Subcutaneous adipose tissue (tissue), 4 donors: ENCODE data around the gene GSTO2. TPM values are rescaled to one million over a fixed set of nuclear protein-coding genes. Genes with fewer than 3 reads are reported as not detected.

Experiments
- total RNA-seq, 4 donors: library from RNA; depleted of rRNA; stranded (reverse); fragments of >200 nt; gene quantifications; one replicate each; pipeline ENCODE4 v1.1.0, GENCODE V29; 2016
- TF ChIP-seq, protein P1 (sequence below): fragments of 450-650 bp; IDR thresholded peaks from one replicate; pipeline ENCODE4 v1.5.1; 2016; ENCODE audit warnings: low read depth, mild to moderate bottlenecking, control low read depth, antibody characterized with exemption, moderate library complexity

GSTO2 gene
- total RNA-seq, 4 donors from 2014 or later: 0.82 to 1.1 TPM; not detected in 2

GRCh38 chr10:104262055-104262454 lies 6.9 kb upstream of the GSTO2 start:
- TF ChIP-seq, protein P1, sequence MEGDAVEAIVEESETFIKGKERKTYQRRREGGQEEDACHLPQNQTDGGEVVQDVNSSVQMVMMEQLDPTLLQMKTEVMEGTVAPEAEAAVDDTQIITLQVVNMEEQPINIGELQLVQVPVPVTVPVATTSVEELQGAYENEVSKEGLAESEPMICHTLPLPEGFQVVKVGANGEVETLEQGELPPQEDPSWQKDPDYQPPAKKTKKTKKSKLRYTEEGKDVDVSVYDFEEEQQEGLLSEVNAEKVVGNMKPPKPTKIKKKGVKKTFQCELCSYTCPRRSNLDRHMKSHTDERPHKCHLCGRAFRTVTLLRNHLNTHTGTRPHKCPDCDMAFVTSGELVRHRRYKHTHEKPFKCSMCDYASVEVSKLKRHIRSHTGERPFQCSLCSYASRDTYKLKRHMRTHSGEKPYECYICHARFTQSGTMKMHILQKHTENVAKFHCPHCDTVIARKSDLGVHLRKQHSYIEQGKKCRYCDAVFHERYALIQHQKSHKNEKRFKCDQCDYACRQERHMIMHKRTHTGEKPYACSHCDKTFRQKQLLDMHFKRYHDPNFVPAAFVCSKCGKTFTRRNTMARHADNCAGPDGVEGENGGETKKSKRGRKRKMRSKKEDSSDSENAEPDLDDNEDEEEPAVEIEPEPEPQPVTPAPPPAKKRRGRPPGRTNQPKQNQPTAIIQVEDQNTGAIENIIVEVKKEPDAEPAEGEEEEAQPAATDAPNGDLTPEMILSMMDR: no peak

- TF ChIP-seq, protein P1: no peak
Observed at GRCh38 chr10:104264783-104265182, 4.2 kb upstream of the GSTO2 start.

DNA sequence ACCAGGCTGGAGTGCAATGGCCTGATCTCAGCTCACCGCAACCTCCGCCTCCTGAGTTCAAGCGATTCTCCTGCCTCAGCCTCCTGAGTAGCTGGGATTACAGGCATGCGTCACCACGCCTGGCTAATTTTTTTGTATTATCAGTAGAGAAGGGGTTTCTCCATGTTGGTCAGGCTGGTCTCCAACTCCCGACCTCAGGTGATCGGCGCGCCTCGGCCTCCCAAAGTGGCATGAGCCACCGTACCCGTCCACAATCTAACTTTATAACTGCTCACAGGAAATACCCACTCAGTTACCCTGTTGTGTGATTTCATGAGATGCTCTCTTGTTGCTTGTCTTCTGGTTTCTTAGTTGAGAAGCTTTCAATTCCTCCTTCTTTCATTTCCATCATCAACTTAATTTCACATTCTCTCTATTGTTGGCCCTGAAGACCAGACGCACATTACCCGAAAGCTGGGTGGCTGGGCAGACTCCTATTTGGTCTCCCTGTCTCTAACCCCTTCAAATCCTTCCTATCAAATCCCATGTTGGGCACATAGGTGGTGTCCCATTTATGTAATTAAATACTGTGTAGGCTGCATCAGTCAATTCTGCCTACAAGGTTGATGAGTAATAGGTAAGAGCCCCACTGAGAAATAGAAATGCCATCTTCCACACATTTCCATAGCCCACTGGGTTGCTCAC lies 1.1 kb upstream of the GSTO2 start:
- TF ChIP-seq, protein P1: no peak

- TF ChIP-seq, protein P1: no peak
Observed at GRCh38 chr10:104268405-104268712, 625 bp upstream of the GSTO2 start.

DNA sequence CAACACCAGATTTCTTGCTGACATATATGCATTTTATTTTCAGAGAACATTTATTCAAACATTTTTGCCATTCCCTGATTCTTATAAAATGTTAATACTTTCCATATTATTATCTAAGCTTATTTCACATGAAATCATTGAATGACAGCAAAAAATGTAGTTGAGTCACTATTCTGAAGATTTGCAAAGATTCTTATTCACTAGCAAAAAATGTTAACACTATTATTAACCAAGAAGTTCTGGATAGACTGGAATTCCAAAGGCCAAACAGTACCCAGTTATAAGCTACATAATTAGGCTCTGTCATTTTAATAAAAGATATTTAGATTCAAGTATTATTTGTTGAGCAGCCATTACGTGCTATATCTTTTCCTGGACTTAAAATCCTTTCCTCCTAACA lies 4.3 kb downstream of the GSTO2 start:
- TF ChIP-seq, protein P1: no peak

GRCh38 chr10:104273899-104274575 lies 5.1 kb downstream of the GSTO2 start:
- TF ChIP-seq, protein P1: no peak

DNA sequence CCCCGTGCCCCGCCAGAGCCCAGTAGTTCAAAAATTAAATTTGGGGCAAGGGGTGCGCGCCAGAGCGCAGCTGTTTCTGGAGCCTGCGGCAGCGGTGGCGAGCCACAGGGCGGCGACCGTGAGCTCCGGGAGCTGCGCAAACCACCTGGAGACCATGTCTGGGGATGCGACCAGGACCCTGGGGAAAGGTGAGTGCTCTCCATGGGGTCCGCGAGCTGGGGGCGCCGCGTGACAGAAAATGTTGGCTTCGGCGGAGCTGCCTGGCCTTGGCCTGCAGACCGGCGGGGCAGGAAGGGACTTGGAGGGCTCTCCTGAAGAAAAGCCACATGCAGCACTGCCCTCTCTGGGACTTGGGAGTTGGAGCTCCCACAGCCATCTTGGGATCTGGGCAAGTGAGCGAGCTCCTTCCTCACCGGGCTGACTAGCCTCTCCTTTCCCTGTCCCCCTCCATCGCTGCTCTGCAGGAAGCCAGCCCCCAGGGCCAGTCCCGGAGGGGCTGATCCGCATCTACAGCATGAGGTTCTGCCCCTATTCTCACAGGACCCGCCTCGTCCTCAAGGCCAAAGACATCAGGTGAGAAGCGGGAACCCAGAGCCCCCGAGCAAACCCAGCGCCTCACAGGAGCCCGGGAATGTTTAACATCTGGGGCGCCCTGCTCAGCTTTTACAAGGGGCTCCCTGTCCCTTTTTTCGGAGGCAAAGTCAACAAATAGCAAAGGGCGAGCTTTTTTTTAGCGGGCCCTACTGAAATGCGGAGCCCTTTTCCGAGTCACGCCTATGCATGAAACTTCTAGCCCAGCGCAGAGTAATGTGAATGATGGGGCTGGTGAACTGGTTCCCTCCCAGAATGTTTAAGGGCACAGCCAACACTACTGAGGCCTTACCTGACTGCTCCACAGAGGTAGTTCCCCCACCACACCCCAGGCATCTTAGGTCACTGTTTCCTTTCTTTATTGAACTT lies 6.1 kb downstream of the GSTO2 start:
- TF ChIP-seq, protein P1: no peak
